Motor neuron (in vitro differentiated cells): ENCODE results near the gene AFF2. TPM values are rescaled to one million over a fixed set of nuclear protein-coding genes. Genes with fewer than 3 reads are reported as not detected.

Experiments used
- ATAC-seq, 8 experiments: fragments of 200-7000 bp; cut with Tn5 transposase; replicated peaks in 6 of 8; 2 replicates each; pipeline ENCODE4 v1.8.0; 2021; ENCODE audit warnings: mild to moderate bottlenecking in 8 of 8, moderate library complexity in 8 of 8
- H3K27ac ChIP-seq, 2 donors: fragments of 250-450 bp; sonication (Bioruptor Pico); 2 replicates each; pipeline ENCODE4 v1.9.0; 2021; ENCODE audit warnings: antibody characterized with exemption in 2 of 2, mild to moderate bottlenecking in 2 of 2, moderate library complexity in 1 of 2
- H3K4me1 ChIP-seq, 2 donors: fragments of 250-450 bp; sonication (Bioruptor Pico); replicated peaks in 1 of 2; 2 replicates each; pipeline ENCODE4 v1.6.1; 2021; ENCODE audit warnings: antibody characterized with exemption in 2 of 2, mild to moderate bottlenecking in 2 of 2, moderate library complexity in 1 of 2
- H3K4me3 ChIP-seq, 5 donors: fragments of 250-450 bp; sonication (Bioruptor Pico); 2 replicates each; pipeline ENCODE4 v1.9.0; 2021; ENCODE audit warnings: antibody characterized with exemption in 5 of 5, mild to moderate bottlenecking in 5 of 5, moderate library complexity in 4 of 5
- WGBS, 10 experiments: fragments of 450-650 bp; shearing (Covaris generic); methylation state at CpG; one replicate each; pipeline ENCODE4 v1.0.0; 2022; 5-methylcytosine and 5-hydroxymethylcytosine counted together
- in situ Hi-C, 9 experiments: fragments of 400-800 bp; cut with MboI; loops; one replicate each; pipeline ENCODE4 v1.15.0; 2021; ENCODE audit warnings: low sequenced_read_pairs in 9 of 9, low pct_unique_long_range_greater_than_20kb in 2 of 9; ENCODE audit not compliant: unreplicated experiment in 9 of 9
- total RNA-seq, 8 experiments: library from RNA; unstranded; fragments of 300-600 nt; gene quantifications; 2 replicates each; pipeline versions ENCODE4 v1.2.3 to v1.2.4, GENCODE V29; 2022

AFF2 gene
- total RNA-seq, 8 experiments from 2014 or later = 4.1 to 85.1 (median 29.1) TPM

GRCh38 chrX:149044471-149044870 lies 544.1 kb downstream of the AFF2 start:
- 20 to 100% (median 69%) methylated on average over 1 to 2 of the region's 2 CpGs; no CpG with 5 or more reads in 6 of the 10 experiments for WGBS, 10 experiments
- H3K4me1 ChIP-seq = no peaks in the 10 kb centered on the region
- in situ Hi-C loops = no loop called here
- no peak for ATAC-seq
- H3K4me3 ChIP-seq = no peak overlapping the region
- H3K27ac ChIP-seq = no peak overlapping the region

- 27 to 100% (median 65%) methylated on average over 1 of the region's 1 CpG; no CpG with 5 or more reads in 6 of the 10 experiments for WGBS, 10 experiments
- Histone ChIP-seq H3K27ac (no peak overlapping the region), H3K4me3 (no peak overlapping the region), H3K4me1 (no peaks in the 10 kb centered on the region)
- in situ Hi-C loops = no loop called here
- no peak for ATAC-seq
Observed at GRCh38 chrX:149045645-149046210, 545.3 kb downstream of the AFF2 start.
